Activated CD4-positive, alpha-beta T cell treated with anti-CD3 and anti-CD28 coated beads, Interleukin-2, amount 50 U/mL, for 16 hours (primary cell): Measurements from ENCODE around the gene LAMA5.

Source experiments
- DNase-seq: peaks from one replicate; pipeline ENCODE4 v3.0.0-alpha.2; 2020

Gene LAMA5

GRCh38 chr20:62282877-62283503 lies 84.1 kb downstream of the LAMA5 start:
- DNase-seq = no peak

GRCh38 chr20:62282103-62282502 lies 85.0 kb downstream of the LAMA5 start:
- no peak for DNase-seq

- DNase-seq = no peak
Observed at GRCh38 chr20:62281161-62281933, 85.8 kb downstream of the LAMA5 start.

- DNase-seq = no peak
Observed at GRCh38 chr20:62280303-62280702, 86.8 kb downstream of the LAMA5 start.

GRCh38 chr20:62277253-62277652 lies 89.9 kb downstream of the LAMA5 start:
- DNase-seq = no peak

GRCh38 chr20:62276439-62276838 lies 90.7 kb downstream of the LAMA5 start:
- no peak for DNase-seq

- DNase-seq = no peak
Observed at GRCh38 chr20:62275219-62275618, 91.9 kb downstream of the LAMA5 start.

- no peak for DNase-seq
Observed at GRCh38 chr20:62274332-62274950, 92.7 kb downstream of the LAMA5 start.

GRCh38 chr20:62273416-62273815 lies 93.7 kb downstream of the LAMA5 start:
- no peak for DNase-seq

- DNase-seq = no peak
Observed at GRCh38 chr20:62272200-62272599, 94.9 kb downstream of the LAMA5 start.

GRCh38 chr20:62269871-62270270 lies 97.2 kb downstream of the LAMA5 start:
- DNase-seq = no peak

GRCh38 chr20:62269378-62269777 lies 97.7 kb downstream of the LAMA5 start:
- DNase-seq = no peak

GRCh38 chr20:62268228-62268900 lies 98.7 kb downstream of the LAMA5 start:
- DNase-seq = no peak

GRCh38 chr20:62267543-62267942 lies 99.6 kb downstream of the LAMA5 start:
- DNase-seq = no peak

- no peak for DNase-seq
Observed at GRCh38 chr20:62266851-62267250, 100.3 kb downstream of the LAMA5 start.

GRCh38 chr20:62266340-62266739 lies 100.8 kb downstream of the LAMA5 start:
- no peak for DNase-seq

- DNase-seq = no peak
Observed at GRCh38 chr20:62265365-62265764, 101.7 kb downstream of the LAMA5 start.

- no peak for DNase-seq
Observed at GRCh38 chr20:62263396-62263795, 103.7 kb downstream of the LAMA5 start.

GRCh38 chr20:62262064-62262463 lies 105.0 kb downstream of the LAMA5 start:
- no peak for DNase-seq

- no peak for DNase-seq
Observed at GRCh38 chr20:62259294-62259565, 107.9 kb downstream of the LAMA5 start.
